Activated T-helper 9 cell treated with anti-CD3 and anti-CD28 coated beads, Interleukin-2, amount 50 U/mL, for 16 hours (primary cell): ENCODE results near the gene NHSL2.
A peak's percentile ranks its signal among the peaks of the same experiment; 100 is the strongest.
"Not testable (repeated sequence)": the region's sequence is repeated elsewhere in the genome, so short reads cannot be mapped to it uniquely, and the experiment has no call there.

Source experiments
- DNase-seq: peaks from one replicate; pipeline ENCODE4 v3.0.0-alpha.2; 2020; ENCODE audit warnings: low read depth

Gene NHSL2

DNA sequence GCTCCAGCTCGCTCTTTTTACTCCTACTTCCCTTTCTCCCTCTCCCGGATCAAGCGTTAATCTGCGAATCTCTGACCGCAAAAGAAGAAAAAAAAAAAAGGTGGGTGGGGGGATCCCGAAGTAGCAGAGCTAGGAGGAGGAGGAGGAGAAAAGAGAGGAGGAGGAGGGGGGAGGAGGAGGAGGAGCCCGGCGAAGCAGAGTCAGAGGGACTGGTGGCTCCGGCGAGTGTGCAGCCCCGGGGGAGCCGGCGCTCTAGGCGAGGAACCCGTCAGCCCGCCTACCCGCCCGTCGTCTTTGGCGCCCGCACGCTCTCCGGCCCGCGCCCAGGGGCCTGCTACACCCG is at the start of gene NHSL2:
NHSL2 (plus strand) TSS at position 203 of the 343 bp plus-strand sequence.
- DNase-seq: peak; percentile 2

DNA sequence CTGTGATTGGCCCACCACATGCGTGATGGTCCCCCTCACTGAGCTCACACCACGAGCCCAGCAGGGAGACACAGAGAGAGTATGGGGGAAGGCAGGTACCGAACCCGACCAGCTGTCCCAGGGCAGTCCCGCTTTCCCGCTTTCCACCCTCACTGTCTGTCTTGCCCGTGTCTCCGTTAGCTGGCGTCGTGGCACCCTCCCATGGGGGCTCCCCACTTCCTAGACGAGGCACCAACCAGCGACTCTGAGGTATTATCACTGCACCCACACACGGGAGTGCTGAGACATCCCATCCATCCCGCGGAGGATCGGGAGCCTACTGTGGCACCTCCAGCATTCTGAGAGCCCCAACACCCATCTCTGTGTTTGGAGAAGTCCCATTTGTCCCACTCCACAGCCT is 43.0 kb upstream of the NHSL2 start:
- DNase-seq: no peak

DNA sequence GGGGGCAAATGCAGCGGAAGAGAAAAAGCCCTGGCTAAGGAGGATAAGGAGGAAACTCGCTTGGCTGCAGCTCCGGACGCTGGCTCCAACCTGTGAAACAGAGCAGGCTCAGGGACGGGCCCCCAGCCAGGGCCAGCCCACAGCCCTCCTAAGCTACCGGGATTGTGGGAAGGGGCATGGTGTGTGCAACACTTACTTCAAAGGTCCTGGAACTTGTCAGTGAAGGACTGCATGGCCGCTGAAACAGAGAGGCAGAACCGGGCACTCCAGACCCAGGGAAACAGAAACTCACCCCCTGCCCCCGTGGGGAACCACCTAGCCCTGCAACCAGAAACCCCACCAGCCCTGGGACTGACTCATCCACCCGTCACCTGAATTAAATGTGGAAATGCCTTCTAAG is 41.1 kb upstream of the NHSL2 start:
- not testable (repeated sequence) for DNase-seq

DNA sequence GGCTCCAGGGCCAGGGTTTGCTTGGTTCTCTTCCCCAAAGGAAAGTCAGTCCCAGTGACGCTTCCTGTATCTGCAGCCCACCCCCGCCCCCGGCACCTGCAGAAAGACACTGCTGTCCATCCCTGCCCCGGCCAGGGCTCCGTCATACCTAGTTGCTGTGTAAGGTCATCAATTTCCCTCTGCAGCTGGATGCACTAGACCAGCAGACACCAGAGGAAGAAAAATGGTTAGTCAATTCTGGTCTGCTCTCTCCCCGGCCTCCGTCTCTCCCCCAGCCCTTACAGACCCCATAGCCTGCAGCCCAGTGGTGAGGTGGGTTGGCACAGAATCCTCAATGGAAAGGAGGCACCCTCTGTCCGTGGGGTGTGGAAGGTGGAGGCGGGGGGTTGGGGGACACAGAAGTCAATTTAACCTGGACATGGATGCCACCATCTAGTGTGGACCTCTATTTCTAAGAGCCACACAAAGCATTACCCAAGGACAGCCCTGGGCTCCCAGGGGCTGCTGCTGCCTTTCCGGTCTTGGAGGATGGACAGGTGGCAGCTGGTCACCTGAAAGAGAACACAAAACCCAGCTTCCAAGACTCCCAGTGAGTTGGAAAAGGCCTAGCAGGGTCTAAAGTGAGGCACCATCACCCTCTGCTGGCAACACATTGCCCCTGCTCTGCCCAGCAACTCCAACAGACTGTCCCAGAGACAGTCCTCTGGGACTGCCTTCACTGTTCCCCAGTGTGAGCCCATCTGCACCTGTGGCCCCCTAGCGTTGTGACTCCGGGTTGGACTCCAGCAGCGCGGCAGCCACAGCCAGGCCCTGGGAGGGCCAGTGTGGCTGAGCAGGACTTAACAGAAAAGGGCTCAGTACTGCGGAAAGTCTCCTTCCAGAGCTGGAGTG is 40.2 kb upstream of the NHSL2 start:
- DNase-seq: no peak

DNA sequence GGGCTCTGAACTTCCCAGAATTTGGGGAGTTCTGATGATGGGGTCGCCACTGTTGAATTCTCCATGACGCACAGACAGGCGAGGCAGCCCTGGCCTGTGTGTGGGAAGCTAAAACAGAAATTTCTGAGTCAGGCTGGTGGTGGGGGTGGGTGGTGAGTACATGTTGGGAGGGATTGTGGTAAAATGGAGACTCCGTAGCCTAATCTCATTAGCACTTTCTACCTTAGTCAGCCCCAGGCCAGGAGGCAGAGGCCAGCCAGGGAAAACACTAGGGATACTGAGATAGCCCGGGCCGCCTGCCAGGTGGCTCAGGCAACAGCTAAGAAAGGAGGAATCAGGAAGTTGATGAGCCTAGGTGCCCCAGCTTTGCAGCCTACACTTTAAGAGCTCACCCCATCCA is 39.3 kb upstream of the NHSL2 start:
- no peak for DNase-seq

DNA sequence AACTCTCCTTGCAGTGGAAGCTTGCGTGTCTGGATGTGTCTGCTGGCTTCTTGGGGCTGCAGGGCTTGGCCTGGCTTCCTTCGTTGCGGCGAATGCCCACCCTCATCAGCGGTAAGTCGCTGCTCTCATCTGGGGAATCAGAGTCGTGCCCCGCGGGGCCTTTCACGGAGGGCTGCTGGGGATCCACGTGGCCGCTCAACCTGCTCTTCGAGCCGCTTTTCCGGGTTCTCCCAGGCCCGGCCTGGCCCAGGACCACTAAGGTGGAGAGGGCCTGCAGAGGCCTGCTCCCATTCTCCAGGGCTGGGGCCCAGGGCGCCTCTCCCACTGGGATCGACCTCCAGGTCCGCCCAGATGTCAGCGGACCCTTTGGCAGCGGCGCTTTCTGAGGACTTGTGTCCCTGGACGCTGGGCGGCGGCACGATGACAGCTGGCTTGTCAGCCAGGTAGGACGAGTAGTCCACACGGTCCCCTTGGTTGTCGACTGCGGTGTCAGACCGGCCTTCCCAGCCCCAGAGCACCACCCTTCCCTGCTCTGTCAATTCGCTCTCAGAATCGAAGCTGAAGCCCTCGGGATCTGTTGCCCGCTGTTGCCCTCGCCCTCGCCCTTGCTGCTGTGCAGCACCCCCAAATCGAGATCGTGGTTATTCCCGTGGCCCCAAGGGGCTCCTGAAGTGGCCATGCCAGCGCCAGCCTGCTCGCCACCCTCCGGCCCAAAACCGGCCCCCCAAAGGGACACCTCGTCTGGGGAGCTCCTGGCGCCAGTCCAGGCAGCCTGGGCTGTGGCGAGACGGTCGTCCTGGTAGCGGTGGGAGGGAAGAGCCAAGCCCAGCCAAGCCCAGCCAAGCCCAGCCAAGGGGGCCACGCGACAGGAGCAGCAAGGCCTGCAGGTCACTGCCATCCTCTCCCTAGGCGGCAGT is 37.8 kb upstream of the NHSL2 start:
- no peak for DNase-seq

DNA sequence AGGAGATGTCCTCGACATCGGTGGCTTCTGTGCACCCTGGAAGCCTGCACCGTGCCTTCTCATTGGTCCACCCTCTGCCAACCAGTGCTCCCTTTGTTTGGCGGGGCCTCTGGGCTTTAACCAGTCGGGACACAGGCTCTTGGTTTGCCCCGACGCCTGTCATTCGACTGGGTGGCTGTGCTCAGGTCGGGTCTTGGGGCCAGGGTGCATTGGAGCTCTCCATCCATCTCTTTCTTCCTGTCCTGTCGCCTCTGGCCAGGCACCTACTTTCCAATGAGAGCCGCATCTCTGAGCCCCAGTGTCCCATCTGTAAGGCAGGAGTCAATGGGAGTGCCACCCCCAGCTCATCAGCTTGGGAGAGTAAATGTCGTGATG is 37.2 kb upstream of the NHSL2 start:
- no peak for DNase-seq

DNA sequence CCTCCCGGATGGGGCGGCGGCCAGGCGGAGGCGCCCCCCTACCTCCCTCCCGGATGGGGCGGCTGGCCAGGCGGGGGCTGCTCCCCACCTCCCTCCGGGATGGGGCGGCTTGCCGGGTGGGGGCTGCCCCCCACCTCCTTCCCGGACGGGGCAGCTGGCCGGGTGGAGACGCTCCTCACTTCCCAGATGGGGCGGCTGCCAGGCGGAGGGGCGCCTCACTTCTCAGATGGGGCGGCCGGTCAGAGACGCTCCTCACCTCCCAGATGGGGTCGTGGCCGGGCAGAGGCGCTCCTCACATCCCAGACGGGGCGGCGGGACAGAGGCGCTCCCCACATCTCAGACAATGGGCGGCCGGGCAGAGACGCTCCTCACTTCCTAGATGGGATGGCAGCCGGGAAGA is 33.8 kb upstream of the NHSL2 start:
- DNase-seq: not testable (repeated sequence)

DNA sequence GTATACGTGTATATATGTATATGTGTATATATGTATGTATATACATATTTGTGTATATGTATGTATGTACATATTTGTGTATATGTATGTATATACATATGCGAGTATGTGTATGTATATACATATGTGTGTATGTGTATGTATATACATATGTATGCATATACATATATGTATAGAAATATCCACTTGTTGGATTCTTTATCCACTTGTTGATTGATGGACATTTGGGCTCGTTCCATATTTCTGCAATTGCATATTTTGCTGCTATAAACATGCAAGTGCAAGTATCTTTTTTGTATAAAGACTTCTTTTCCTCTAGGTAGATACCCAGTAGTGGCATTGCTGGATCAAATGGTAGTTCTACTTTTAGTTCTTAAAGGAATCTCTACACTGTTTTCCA is 25.5 kb upstream of the NHSL2 start:
- no peak for DNase-seq

DNA sequence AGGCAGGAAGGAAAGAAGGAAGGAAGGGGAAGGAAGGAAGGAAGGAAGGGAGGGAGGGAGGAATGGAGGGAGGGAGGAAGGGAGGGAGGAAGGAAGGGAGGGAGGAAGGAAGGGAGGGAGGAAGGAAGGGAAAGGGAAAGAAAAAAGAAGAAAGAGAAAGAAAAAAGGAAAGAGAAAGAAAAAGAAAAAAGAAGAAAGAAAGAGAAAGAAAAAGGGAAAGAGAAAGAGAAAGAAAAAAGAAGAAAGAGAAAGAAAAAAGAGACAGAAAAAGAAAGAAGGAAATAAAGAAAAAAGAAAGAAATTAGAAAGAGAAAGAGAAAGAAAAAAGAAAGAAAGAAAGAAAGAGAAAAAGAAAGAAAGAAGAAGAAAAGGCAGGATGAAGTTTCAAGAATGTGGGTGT is 15.0 kb upstream of the NHSL2 start:
- DNase-seq: no peak

DNA sequence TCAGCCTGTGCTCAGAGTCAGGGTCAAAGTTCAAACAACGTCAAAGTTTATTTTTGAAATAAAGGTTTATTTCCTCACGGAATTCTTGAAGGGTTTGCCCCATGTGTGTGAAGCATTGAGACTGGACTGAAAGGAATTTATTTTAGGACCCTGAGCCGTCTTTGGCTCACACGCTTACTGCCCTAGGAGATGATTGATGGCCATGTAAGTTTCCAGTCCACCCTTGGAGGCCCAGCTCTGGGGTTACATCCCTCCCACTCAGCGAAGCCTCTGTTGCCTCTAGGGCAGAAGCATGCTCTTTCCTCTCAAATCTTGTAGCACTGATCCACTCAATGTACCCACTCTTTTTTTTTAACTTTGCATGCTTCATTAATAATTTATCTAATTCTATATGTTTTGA is 4.5 kb upstream of the NHSL2 start:
- DNase-seq: no peak

DNA sequence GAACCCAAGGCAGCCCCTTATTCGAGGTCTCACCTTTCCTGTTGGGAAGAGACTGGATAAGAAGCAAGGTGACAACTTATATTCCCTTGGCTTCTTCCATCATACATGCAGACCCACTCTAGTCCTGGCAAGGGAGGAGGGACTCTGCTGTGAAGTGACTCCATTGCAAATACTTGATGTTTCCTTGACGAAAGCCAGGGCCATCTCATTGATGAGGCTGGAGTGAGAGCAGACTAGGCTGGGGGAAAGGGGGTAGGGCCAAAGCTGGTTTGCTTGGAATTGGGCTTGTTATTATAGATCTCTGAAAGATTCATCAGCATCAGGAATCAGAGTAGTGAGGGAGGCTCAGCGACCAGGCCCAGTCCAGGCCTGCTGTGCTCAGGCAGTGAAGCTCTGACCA is 2.3 kb upstream of the NHSL2 start:
- no peak for DNase-seq

DNA sequence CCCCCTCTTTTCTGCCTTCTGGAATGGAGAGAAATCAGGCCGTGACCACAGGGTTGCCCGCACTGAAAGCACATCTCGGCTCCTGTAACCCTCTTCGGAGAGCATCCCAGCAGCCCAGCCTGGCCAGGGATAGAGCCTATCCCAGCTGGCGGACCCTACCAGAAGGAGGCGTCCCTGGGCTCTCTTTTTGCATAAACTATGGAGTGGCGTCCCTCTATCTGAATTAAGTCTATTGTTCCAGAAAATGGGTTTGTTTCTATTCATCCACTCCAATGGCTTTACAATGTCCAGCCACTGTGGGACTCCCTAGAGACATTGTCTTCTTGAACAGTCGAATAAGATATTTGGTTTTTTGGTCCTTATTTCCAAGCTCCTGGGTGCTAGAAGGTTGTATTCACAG is 689 bp upstream of the NHSL2 start:
- no peak for DNase-seq

DNA sequence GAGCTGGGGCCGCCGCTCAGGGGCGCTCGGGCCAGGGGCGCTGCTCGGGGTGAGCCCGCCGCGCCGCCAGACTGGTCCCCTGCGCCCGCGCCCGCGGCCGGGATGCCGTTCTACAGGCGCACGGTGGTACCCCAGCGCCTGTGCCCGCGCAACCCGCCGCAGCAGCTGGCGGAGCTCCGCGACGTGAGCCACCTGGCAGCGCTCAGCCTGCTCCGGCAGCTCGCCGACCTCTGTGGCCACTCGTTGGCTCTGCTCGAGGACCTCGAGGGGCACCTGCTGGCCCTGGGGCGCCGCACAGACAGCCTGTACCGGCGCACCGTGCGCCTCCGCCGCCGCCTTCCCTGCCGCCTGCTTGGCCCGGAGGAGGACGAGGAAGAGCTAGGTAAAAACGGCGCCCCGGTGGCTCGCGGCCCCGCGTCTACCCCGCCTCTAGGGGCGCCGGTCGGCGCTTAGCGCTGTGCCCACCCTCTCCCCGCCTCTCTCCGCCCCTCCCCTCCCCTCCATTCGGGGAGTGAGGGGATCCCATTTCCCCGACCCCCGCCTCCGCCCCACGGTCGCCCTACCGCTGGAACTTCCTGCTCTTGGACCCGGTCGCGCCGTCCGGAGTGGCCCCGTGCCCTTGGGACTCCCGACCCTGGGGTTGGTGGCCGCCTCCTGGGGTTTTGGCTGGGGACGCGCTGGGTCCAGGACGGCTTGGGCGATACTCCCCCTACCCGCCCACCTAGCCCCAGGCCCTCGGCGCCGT is 513 bp downstream of the NHSL2 start:
- peak; percentile 14 for DNase-seq

DNA sequence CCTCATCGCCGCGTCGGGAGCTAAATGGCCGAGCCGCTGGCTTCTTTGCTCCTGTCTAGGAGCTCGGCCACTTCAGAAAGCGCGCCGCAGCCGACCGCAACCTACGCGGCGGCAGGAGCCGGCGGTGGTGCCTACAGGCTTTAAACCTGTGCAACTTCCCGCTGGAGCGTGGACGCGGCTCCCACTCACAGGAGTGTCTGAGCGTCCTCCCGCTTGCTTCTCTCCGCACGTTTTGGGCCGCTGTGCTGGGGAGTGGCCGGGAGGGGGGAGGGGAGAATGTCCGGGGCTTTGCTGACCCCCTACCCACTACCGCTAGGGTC is 1.0 kb downstream of the NHSL2 start:
- no peak for DNase-seq

DNA sequence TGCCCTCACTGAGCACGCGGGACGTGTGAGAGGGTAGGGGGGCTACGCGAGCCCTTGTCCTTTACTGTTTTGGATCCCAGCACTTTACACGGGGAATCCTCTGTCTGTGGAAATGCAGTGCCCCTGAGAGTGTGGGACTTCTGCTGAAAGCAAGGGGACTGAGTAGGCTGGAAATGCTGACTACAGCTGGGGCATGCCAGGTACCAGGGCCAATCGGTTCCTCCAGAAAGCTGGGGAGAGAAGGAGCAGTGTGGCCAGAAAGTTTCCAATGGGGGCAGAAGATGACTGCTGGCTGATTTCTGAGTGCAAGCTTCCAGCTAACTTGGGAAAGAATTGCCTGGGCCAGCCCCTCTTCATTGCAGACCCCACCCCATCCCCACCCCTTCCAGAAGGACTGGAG is 1.5 kb downstream of the NHSL2 start:
- DNase-seq: no peak

DNA sequence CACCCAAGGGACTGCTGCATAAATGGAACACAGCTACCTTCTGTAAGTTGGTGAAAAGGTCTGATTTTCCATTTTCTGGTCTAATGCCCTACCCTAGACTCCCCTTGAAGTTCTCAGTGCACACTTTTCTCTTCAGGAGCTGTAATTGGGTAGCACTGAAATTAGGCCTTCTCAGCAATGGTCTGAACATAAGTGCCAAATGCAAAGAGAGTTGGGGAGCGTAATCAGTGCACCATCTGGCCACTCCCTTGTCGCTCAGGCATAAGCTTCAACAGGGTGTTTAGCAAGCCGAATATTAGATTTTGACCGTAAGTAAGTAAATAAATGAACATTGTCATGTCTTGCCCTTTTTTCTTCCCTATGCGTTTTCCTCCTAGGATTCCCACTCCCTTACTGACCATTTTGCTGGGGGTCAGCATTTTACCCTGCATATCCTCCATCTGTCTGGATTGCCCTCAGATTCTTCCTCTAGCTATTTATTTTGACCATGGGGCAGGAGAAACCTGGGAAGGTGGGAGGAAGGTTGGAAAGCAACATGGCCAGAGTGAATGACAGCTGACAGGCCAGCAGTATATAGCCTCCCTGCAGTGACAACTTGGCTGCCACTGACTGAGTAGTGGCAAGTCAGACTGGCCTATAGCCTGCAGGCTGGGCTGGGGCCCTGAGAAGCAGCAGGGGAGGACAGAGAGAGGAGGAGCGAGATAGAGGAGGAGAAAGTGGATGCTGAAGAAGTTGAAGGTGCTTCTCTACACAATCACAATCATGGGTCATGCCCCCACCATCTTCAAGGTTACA is 2.7 kb downstream of the NHSL2 start:
- no peak for DNase-seq

DNA sequence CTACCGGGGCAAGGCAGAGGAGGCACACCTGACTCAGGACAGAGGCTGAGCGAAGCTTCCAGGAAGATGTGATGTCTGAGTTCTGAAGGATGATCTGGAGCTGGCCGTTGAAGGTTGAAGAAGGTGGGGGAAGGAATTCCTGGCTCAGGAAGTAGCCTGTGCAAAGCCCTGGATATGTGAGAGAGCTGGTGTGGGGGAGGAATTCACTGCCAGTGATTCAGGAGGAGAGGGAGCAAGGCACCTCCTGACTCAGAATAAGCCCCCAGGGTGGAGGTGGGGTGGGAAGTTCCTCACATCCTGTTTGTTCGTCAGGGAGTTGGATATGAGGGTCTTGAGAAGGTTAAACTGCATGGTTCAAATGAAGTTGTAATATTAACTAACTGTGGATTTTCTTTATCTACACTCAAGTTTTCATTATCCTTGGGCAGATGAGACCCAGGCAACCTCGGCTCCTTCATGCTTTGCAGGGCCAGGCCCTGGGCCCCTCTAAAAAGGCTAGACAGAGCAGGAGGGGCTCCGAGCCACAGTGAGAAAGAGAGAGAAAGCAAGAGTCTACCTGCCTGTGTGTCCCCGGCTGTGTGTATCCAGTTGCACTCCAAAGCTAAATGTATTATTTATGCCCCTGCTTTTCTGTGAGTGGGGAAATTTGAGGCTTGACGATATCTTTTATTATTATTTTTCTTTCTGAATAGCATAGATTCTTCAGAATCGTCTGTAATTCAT is 7.1 kb downstream of the NHSL2 start:
- no peak for DNase-seq

DNA sequence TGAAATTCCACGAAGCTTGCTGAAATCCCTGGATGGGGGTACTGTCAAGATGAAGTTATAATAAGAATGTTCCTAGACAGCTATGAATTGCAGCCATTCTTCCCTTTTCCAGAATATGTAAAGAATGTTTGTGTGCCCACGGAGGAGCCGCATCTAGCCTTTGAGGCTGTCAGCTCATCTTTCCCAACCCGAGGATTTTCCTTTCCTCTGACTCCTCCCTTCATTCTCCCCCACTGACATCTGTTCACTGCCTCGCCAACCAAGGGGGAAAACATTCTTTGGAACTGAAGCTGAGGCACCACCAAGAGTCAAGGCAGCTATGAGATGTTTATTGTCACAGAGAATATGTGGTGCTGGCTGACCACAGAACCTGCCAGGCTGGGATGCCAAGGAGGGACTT is 8.8 kb downstream of the NHSL2 start:
- DNase-seq: no peak

DNA sequence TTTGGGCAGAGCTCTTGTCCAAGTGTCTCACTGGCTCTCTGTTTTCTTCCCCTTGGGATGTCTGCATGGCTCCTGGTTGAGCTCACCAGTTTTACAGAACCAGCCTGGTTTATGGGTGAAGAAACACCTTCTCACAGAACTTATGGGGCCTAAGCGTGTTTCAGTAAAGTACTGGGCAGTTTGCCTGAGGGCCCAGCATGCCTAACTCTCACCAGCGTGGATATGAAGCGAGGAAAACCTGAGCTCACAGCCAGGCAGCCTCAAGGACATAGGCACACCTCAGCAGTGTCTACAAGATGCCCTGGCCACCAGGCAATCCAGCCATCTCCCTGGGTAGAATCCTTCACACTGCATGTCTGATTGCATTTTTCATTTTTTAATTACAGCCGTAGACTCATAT is 9.2 kb downstream of the NHSL2 start:
- no peak for DNase-seq

DNA sequence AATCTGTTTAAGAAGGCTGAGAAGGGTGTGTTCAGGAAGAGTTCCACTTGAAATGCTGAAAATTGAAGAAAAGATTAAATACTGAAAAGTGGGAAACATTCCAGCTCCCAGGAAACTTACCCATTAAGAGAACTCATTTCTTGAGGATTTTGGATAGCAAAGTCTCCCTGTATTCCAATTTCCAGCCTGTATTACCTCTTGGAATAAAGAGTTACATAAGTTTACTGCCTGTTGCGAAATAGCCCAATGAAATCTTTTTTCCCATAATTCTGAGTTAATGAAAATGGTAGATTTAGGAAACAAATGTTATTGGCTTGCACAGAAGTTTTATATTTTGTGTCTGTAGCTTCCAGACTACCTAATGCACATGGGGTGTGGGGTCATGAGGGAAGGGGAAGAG is 12.0 kb downstream of the NHSL2 start:
- DNase-seq: no peak
